Measurements from ENCODE around the gene TNS2.

DNA sequence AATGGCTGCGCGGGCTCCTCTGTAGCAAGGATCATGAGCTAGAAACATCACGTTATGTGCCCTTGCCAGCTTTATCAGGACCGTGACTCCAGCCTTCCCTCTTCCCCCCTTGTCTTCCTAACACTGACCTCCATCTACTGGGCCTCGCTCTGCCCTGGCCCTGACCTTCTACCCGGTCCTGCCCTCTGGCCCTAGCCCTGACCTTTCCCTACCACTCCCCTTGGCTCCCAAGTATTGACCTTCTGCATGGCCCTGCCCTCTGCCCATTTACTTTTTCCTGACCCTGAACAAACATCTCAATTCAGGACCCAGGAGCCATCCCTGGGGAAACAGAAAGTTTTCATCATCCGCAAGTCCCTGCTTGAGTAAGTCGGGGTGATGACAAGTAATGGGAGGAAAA lies 55.4 kb downstream of the TNS2 start:
- TF ChIP-seq ZNF384 (IDR thresholded peaks at IDR 0.05; ENCODE audit: low read depth, low read length) (no peak), ZKSCAN1 (IDR thresholded peaks at IDR 0.05; ENCODE audit: low read depth, low read length) (no peak), POLR2A (conservative IDR thresholded peaks at IDR 0.05) (no peak), NFIX (CRISPR knock-in tag; IDR thresholded peaks at IDR 0.05; ENCODE audit: low read depth) (no peak), JUND (IDR thresholded peaks at IDR 0.05; ENCODE audit: borderline replicate concordance, low read depth, low read length) (no peak), JUND (tag; IDR thresholded peaks at IDR 0.05; ENCODE audit: borderline replicate concordance, low read depth, low read length) (no peak)
